NCI-H1436 (cell line): ENCODE results near the gene COL5A1.
A peak's percentile ranks its signal among the peaks of the same experiment; 100 is the strongest.
"Not testable (repeated sequence)": the region's sequence is repeated elsewhere in the genome, so short reads cannot be mapped to it uniquely, and the experiment has no call there.

Experiments used
- DNase-seq: peaks from one replicate; lab custom pipeline; 2025; lab: John Stamatoyannopoulos, UW

Gene COL5A1

DNA sequence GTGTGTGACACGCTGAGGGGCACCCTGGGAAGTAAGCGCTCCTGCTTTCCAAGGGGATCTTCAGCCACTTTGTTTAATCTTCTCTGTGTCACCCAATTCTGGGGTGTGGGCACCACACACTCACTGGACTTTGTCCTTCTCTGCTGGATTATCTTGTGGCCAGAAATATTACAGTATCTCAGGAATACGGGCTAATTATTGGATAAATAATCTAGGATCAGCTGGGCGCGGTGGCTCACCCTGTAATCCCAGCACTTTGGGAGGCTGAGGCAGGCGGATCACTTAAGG is 50.9 kb downstream of the COL5A1 start:
- DNase-seq: no peak

DNA sequence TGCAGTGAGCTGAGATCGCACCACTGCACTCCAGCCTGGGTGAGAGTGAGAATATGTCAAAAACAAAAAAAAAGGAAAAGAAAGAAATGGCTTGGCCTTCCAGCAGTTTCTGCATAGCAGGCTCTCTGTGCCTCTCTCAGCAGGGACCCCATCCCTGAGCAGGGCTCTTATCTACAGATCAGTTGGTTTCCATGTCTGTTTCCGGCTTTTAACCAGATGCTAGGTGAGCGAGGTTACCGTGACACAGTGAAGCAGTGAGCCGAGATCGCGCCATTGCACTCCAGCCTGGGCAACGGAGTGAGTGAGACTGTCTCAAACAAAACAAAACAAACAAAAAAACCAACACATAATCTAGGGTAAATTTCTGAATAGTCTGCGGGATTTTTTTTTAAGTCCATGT is 51.4 kb downstream of the COL5A1 start:
- no peak for DNase-seq

DNA sequence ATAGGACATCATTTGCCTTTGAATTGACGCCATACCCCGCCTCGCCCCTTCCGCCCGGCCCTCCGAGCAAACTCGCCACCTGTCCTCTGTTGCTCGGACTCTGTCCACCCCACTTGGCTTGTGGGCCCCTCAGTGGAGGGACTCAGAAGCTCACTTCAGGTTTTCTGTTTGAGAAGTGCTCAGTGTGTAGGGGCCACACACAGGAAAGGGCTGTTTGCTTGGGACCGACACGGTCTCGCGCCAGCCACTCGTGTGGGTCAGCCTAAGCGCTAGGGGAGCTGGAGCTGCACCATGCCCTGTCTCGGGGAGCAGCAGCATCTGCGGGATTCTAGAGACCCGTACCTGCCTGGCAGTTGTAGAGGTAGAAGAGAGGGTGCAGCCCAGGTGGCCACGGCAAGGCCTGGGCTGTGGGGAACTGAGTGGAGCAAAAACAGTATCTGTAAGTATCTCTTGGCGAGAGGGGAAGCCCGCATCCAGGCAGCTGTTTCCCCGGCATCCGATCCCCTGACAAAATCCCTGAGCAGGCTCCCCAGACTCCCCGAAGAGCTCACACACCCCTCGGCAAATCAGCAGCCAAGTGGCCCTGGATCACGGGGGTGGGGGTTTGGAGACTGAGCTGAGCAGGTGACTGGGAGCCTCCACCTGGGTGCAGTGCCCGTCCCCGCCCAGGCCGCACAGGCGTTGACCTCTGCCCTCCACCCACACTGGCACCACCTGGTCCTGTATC is 52.2 kb downstream of the COL5A1 start:
- no peak for DNase-seq

DNA sequence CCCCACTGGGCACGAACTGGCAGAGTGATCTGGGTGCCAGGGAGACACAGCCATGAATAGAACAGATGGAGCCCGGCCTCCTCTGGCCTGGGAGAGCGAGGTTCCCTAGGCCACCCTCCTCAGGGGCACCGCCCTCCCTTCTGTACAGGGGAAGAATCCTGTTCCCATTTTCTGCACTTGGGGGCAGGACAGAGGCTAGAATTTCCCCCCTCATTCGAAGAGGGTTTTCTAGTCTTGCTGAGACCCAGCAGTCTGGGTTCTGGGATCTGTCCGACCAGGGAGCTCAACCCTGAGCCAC is 52.7 kb downstream of the COL5A1 start:
- DNase-seq: no peak

DNA sequence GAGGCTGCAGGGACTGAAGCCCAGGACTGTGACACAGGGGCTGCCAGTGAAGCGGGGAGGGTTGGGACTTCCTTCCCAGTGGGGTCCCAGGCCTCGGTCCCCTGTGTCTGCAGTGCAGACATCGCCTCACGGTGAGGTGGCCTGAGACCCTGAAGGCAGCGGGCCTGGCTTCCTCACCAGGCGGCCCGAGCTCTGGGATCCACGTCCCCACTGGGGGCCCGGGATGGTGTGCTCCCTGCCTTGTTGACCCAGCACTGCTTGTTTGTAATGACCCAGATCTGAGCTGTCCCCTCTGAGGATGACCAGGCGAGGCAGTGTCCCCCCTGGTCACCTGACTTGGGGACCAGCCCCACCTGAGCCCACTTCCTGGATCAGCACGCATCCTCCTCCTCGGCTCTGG is 53.1 kb downstream of the COL5A1 start:
- no peak for DNase-seq

DNA sequence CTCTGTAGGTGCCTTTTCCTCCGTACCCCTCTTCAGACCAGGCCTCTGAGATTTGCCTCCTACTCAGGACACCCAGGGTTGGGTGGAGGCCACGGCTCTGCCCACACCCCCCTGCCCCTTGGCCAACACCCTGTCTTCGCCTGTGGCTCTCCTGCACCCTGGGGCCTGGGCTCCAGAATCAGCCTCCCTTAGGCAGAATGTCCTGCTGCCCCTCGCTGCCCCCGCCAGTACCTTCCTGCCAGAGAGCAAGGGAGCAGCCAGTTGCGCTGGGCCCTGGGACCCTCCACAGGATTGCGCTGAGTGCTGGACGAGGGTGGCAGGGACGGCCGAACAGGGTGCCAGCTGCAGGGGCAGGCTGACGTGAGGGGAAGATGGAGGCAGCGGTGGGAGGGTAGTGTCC is 53.5 kb downstream of the COL5A1 start:
- no peak for DNase-seq

DNA sequence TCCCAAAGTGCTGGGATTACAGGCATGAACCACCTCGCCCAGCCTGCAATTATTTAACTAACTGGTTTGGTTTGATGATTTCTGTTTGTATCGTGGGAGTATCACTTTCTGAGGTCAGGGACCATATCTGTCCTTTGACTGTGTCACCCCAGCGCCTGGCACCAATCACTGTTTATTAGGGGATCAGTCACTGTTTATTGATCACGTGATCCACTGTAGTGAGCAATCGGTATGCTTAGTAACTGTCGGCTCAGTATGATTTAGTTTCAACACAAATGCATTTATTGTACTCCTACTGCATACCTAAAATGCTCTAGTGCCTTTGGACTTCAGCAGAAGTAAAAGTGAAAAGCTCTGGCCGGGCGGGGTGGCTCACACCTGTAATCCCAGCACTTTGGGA is 54.8 kb downstream of the COL5A1 start:
- DNase-seq: no peak

DNA sequence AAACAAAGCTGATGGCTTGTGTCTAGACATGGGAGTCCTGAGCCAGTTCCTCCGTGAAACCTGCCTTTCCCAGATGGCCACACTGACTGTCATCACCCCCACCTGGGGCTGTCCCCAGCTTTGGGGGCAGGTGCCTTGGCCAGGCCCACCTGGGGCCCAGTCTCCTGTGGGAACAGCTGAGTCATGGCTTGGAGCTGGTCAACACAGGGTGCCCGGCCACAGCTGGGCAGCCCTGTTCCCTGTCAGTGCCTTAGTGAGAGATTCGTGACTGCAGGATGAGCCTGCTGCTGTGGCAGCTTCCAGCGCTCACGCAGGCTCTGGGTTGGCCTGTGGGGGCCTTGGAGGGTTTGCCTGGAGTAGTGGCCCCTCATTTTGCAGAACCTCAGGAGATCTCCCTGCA is 56.5 kb downstream of the COL5A1 start:
- no peak for DNase-seq

DNA sequence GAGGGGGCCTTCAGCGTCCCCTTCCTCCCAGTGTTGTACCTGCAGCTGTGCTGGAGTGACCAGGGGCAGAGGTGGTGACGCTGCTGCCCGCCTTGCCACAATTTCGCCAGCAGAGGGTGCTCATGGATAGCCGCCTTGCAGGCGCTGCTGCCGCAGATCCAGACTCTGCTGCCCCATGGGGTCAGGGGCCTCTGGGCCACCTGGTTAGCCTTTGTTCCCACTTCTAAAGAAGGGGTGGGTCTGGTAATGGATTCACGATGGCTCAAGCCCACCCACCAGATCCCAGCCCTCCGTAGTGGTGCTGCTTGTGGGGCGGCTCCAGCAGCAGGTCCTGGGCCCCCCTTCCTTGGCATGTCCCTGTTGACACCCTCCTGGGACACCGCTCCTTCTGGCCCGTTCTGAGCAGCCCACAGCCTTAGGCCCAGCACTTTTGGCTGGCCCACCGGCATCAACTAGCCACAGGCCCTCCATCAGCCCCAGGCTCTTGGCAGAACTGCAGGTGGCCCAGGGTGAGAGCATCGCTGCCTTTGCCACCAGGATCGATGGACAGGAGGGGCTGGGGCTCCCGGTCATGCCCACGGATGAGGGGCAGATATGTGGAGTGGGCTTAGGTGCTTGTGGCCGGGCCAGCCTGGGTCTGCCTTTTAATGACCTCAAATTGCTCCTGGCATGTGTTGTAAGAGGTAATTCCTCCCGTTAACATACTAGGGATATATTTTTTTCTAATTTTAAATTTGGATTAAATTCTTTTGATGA is 57.2 kb downstream of the COL5A1 start:
- DNase-seq: peak; percentile 59

DNA sequence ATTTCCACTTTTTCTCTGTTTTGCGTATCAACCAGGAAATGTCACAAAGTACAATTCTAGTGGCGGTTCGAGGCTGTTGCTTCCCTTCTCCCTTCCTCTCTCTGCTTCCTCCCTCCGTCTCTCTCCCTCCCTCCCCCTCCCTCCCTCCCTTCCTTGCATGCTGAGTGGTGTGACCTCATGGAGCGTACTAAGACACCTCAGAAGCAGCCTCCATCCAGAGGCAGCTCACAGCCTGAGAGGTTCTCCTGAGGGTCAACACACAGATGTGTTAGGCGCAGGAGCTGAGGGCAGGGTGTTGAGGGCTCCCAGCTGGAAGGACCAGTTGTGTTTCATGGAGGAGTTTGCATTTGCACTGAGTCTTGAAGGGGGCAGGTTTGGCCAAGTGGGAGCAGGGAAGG is 57.7 kb downstream of the COL5A1 start:
- DNase-seq: no peak

DNA sequence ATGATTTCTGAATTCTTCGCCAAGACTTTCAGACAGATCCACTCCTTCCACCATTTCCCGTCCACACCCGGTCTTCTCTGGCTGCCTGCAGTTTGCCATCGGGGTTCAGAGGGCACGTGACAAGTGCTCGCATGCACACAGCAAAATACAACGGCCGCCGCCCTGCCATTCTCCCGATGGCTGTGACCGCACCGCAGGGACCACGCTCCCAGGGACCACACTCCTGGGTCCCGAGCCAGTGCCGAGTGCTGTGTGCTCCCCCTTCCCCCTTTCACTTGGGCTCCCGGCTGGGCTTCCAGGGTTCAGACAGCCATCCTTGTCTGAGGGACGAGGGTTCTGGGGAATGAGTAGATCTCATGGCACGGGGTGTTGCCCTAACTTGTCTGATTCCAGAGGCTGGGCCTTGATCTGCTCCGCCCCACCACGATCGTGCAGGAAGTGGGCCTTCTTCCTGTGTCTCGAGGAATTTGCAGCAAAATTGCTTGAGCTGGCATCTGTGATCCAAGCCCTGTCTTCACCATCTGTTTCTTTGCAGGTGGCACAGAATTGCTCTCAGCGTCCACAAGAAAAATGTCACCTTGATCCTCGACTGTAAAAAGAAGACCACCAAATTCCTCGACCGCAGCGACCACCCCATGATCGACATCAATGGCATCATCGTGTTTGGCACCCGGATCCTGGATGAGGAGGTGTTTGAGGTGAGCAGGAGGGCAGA is 59.2 kb downstream of the COL5A1 start:
- no peak for DNase-seq

DNA sequence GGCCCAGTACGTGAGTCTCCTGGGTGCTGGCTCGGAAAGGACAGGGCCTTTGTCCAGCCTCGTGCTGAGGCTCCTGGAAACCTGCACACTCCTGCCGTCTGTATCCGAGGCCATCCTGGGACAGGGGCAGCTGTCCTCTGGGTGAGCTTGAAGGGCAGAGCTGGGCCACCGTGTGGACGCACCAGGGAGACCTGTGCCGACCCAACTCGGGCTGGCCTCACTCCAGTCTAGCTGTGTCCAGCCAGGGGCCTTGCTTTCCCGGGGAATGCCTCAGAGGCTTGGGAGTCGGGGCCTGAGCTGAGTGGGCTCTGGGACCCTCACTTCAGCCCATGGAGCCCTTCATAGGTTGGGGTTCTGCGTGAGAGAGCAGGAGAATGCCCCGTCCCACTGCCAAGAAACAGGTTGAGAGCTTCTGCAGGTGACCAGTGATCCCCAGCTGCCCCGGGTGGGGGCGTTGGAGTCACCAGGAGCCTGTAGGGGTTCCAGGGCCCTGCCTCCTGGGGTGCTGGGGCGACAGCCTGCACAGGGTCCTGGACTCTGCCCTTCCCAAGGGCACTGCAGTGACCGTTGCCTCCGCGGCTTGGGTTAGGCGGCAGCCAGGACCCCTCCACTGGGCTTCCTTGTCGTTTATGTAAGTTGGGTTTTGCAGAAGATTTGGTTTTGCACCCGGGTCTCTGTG is 60.1 kb downstream of the COL5A1 start:
- no peak for DNase-seq

DNA sequence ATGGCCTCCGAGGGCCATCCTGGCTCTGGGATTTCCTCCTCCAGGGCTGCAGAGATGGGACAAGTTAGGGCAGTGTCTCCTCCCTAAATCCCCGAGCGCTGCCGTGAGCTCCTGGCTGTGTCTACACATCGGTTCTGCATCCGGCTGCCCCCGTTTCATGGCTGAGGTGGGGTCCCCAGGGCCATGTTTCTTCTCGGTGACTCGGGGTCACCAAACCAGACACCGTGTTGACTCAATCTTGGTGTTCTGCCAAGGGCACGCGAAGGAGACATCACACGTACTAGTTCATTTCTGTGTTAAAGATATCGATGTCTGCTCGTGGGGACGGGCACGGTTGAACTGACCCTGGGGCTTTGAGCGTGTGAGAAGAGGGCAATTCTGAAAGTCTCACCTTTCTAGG is 60.7 kb downstream of the COL5A1 start:
- DNase-seq: no peak

DNA sequence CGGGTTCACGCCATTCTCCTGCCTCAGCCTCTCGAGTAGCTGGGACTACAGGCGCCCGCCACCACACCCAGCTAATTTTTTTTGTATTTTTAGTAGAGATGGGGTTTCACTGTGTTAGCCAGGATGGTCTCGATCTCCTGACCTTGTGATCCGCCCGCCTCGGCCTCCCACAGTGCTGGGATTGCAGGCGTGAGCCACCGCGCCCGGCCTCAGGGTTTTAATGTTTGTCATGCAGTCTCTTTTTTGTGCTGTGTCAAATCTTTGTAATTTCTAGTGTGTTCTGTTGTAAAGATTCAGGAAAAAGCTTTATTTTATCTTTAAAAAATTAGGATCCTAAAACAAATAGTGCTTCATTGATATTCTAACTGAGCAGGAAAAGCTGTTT is 62.1 kb downstream of the COL5A1 start:
- not testable (repeated sequence) for DNase-seq

DNA sequence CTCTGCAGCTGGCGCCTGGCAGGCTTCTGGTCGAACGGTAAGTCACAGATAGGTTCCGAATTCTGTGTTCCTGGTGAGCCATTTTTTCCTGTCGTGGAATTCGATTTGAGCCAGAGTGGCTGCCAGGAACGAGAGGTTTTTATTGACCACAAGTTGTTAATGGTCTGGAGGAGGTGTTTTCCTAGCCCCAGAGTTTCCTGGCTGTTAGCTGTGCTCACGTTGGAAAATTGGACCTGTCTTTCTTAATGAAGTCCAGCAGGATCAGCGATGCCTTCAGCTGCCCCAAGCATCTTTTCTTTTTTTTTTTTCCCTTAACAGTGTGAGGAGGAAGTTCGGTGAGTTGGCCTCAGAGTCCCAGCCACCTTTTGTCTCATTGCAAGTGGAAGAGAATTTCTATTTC is 62.9 kb downstream of the COL5A1 start:
- no peak for DNase-seq

DNA sequence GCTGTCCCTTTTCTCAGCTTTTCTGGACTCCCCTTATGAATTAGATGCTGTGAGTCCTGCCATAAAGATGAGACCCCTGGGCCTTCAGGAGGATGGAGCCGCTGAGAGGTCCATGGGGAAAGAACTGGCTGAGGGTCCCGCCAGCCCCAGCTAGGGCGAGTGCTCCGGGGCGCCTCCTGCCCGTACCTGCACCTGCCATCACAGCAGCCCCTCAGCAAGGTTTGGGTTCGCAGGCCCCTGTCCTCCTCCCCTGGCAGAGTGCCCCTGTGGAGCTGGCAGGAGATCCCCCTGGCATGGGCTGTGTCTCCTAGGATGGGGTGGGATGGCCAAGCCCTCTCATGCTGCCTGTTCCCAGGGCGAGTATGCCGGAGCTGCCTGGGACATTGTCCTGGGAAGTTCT is 64.2 kb downstream of the COL5A1 start:
- DNase-seq: no peak

DNA sequence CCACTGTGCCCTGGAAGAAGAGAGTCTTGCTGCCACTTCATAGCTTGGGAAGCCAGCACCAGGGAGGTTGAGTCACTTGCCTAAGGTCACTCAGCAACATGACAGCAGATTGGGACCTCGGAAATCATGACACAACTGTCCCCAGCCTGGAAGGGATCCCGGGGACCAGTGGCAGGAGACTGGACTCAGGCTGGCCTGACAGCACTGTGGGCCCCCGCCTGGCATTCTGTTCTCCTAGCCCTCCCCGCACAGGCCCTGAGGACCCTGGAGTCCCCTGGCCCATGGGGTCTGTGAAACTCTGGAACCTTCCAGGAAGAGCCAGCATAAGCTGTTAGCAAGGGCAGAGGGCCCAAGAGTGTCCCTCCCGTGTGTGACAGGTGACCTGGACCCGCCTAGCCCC is 64.9 kb downstream of the COL5A1 start:
- no peak for DNase-seq

DNA sequence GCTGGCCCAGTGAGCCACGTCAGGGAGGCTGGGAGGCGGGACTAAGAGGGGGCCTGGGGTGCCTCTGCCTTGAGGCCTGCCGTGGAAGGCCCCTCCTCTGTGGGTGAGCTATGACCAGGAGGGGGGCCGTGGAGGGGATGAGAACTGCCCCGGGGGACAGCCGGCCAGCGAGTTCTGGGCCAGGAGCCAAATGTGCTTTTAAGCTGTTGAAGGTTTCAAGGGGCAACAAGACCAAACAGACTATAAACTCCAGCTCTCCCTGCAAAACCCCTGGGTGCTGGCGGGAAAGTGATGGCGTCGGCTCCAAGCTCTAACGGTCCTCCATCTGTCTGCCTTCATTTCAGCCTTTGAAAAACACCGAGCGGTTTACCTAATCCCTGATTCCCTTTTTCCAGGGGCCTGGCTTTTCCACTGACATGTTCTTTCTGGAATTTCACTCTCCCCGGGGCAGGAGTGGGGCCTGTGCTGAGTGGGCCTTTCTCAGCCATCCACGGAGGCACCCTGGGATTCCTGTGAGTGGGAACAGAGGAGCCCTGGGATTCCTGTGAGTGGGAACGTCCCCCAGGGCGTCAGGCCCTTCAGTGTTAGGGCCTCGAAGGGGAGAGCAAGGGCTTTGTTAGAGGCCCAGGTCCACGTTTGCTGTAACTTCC is 65.6 kb downstream of the COL5A1 start:
- peak; percentile 97 for DNase-seq

DNA sequence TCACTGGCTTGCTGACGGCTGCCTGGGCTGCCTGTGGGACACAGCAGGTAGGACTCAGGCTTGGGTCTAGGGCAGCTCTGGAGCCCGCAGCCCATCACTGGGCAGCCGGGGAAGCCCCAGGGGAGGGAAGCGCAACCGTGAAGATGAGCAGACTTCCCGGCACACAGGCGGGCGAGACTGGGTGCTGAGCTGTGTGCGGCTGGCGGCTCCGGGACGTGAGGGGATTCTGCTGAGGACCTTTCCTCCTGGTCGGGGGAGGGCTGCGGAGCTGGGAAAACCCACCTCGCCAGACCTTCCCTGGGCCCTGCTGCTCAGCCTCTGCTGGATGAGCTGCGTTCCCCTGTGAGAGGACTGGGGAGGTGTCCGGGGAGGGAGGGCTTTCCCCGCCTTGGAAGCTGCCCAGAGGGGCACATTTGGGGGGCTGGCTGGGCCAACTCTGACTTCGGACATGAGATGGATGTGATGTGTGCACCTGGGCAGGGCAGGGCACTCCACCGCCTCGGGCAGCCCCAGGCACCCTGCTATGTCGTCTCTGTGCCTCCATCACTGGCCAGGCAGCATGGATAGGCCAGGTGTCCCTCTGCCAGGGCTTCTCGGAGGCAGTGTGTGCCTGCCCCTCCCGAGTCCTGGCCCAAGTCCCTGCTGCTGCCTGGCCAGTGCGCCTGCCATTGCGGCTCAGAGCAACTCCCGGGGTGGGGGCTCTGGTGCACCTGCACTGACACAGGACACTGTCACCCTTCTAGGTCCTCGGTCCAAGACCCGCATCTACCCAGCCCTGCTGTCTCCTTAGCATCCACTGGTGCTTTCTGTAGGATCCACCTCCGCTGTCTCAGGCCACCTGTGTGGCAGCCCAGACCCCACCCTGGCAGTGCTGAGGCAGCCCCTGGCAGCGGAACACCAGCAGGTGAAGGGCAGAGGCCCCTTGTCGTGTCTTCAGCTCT is 66.4 kb downstream of the COL5A1 start:
- DNase-seq: no peak

DNA sequence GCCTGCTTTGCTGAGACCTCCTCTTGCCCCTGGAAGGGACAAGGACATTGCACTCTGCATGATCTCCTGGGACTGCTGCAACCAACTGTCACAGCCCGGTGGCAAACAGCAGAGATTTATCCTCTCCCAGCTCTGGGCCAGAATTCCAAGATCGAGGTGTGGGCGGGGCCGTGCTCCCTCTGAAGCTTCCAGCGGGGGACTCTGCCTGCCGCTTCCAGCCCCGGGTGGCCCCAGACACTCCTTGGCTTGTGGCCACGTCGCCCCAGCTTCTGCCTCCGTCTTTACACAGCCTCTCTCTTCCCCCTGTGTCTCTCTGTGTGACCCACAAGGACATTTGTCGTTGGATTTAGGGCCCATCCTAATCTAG is 67.1 kb downstream of the COL5A1 start:
- DNase-seq: no peak

DNA sequence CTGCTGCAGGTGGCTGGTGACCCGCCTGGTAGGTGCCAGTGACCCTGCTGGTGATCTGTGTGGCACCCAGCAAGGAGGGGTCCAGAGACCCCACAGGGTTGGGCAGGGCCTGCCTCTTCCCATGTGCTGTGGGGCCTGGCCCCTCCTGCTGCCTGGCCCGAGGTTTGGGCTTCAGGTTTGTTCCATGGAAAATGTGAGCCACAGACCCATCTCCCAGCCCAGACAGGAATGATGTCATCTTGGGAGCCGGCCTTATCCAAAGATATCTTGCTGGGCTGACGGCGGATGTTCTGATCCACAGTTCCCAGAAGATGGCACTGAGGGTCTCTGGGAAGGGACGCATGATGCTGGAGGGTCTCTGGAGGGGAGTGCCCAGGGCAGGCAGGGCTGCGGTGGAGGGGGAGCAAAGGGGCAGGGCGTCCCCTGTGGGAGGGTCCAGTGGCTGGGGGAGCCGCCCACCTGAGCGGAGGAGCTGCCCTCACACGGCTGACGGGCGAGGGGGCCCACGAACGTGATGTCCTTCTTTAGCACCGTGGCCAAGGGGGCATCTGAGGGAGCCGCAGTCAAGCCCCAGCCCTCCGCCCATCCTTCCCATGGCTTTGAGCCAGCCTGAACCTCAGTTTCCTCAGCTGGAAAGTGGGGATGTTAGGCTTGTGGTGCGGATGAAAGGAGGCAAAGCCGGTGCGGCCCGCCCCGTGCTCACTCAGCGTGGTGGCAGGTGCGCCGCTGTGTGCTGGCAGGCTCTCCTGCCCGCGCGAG is 68.1 kb downstream of the COL5A1 start:
- DNase-seq: no peak
